NOMO-1 (cell line): ENCODE results near the gene USP7.

ENCODE experiments used
- DNase-seq, 2 experiments: peaks; one replicate each; lab custom pipeline; 2025; ENCODE audit not compliant: unreplicated experiment in 2 of 2; lab: John Stamatoyannopoulos, UW

Gene USP7

DNA sequence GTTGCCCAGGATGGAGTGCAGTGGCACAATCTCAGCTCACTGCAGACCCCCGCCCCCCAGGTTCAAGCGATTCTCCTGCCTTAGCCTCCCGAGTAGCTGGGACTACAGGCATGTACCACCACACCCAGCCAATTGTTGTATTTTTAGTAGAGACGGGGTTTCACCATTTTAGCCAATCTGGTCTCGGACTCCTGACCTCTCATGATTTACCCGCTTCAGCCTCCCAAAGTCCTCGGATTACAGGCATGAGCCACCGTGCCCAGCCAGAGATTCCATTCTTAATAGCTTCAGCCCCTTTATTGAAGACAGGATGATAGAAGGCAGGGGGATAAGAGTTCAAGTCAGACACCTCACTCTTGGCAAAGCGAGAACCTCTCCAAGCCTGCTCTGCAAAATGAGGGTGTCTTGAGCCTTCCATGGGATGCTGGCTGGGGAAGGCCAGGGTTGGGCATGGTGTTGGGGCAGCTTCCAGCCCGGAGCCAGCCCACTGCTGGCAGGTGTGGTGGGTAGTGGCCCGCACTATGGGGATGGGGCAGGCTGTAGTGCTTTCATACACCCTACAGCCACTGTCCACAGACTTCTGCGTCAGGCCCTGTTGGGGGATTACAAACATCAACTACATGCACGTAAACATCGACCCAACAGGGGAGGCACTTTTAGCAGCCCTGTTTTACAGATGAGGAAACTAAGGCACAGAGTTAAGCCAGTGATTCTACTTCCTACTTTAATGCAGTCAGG is 98.4 kb downstream of the USP7 start:
- DNase-seq, result no peak

DNA sequence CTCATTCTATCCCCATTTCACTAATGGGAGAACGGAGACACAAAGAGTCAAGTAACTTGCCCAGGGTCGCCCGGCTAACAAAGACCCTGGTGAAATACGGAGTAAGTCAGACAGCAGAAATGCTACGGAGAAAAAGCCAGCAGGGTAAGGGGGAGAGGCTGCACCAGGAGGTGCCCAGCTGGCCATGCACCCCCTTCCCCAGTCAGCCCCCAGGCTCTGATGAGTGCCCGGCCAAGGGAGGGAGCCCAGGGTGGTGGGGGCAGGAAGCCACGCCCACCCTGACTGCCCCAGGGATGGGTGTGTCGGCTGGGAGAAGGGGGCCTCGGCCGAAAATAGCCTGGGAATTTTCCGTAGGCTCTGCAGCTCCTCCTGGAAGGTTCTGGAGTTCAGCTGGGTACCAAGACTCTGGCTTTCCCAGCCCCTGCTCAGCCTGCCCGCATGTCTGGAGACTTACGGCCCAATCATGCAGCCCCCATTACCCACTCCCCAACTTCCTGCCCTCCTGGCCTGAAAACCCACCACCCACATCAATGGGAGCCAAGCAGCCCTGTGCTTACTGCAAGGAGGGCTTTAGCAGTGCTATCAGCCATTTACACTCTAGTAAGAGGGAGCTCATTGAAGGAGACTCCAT is 99.1 kb downstream of the USP7 start:
- DNase-seq, result no peak

DNA sequence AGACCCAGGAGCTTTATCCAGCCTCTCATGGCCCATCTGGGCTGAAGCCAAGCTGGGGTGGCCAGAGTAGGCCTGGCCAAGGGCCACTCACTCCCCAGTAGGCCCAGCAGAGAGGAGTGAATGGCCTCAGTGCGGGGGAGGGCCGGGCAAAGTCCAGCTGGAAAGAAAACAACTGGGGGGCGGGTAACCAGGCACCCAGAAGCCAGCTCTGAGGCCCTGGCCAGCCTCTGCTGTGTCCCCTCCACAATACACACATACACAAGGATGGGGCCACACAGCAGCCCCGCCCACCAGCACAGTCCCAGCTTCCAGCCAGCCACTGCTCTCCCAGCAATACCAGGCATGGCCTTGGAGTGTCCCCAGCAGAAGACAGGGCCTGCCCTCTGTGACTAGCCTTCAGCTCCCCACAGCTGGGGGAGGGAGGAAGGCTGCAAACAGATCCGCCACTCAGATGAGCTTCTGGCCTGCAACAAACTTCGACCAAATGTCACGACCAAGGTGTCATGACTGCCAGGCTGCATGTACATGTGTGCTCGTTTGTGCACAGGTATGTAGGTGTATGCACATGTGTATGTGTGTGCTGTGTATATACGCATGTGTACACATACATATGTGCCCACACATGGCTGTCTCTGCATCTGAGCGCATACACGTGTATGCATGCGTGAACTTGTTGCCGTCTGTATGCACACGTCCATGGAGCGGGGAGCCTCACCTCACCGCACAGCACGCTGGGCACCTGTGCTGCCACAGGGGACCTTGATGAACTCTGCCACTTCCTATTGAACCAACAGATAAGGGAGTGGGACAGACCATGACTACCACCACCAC is 99.9 kb downstream of the USP7 start:
- DNase-seq, result no peak

DNA sequence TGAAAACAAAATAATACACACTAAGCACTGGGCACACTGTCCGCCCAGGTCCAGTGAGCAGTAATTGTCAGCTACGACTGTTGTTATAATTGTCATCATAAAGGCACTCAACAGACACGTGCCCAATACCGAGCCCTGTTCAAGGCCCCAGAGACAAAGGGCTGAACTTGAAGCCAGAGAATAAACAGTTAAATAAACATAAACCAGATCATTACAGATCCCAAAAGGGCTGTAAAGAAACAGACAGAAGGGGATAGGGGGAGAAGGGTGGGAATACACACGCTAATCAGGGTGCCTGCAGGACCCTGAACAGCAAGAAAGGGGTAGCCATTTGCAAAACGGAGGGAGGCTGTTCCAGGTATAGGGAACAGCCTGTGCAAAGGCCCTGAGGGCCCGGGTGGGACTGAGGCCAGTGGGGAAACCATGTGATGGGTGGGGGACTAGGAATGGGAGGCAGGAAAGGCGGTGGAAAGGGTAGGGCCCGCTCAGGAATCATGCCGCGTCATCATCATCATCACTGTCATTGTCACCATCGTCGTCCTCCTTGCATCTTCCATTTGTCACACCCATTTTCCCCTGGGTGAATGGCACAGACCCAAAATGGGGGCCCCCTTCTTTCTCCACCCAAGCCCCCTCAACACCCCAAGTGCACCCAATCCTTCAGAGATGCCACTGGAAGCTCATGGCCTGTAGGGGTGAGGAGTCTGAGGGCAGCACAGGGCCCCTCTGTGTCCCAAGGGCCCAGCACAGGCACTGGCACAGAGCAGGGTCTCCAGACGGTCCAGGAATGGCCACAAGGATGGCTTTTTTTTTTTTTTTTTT is 101.2 kb downstream of the USP7 start:
- DNase-seq, result no peak

DNA sequence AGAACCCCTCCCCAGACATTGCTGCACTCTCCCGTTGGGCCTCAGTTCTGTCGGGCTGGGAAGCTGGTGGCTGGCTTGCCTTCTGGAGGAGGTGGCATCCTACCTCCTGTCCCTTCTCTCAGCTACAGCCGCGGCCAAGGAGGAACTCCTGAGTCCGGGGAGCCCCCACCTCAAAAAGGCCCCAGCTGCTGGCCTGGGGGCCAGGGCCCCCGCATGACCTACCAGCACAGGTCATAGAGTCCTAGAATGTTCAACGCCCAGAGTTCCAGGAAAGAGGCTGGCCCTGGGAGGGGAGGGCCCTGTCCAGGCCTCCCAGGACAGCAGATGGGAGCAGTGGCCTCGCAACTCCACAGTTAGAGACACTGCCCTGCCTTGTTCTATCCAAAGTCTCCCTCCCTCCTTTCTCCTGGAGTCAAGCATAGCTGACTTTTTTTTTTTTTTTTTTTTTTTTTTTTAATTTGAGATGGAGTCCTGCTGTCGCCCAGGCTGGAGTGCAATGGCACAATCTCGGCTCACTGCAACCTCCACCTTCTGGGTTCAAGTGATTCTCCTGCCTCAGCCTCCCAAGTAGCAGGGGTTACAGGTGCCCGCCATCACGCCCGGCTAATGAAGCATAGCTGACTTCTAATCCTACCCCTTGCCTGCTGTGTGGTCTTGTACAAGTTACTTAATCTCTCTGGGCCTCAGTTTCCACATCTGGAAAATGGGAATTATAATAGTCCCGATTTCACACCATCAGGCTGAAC is 102.0 kb downstream of the USP7 start:
- no peak for DNase-seq

GRCh38 chr16:8859913-8860881 is 103.5 kb downstream of the USP7 start:
- DNase-seq, result no peak

GRCh38 chr16:8858994-8859912 is 104.5 kb downstream of the USP7 start:
- no peak for DNase-seq

DNA sequence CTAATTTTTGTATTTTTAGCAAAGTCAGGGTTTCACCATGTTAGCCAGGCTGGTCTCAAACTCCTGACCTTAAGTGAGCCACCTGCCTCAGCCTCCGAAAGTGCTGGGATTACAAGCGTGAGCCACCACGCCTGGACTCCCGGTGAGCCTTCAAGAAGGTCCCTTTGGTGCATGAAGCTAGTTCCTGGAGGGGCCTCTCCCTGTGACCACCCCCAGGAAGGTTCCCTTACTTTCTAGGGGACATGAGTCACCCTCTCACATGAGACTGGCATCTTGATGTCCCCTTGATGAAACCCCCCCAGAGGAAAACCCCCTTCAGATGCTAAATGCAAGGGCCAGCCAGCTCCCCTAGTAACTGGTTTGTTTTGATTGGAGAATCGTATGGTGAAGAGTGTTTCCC is 107.7 kb downstream of the USP7 start:
- DNase-seq, result no peak

DNA sequence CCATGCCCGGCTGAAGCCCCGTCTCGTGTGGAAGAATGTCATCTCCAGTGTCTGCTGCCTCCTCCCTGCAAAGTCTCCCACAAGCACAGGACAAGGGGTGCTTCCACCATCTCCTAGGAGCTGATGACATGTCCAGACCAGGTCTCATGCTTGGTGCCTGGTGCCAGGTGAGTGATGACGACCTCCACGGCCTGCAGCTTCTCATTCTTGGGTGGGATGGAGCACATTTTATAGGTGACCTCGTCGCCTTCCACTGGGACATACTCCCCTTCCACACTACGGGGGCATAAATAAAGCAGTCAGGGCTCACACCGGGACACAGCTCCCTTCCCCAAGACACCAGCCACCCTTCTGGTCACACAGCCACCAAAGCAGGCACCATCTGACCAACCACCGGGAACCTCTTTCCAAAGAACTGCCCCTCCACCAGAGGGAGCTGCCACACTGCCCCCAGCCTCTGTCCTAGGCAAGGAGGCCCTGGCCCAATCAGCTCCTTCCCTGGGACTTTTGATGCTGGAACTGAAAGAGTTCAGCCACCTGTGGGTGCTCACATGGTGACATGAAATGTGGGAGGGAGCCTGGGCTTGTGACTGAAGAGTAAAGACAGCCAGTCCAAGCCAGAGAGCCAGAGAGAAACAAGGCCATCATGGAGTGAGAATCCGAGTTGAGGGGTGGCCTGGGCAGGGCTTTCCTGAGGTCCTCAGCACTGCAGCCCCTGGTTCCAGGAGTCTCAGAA is 108.5 kb downstream of the USP7 start:
- DNase-seq, result no peak

DNA sequence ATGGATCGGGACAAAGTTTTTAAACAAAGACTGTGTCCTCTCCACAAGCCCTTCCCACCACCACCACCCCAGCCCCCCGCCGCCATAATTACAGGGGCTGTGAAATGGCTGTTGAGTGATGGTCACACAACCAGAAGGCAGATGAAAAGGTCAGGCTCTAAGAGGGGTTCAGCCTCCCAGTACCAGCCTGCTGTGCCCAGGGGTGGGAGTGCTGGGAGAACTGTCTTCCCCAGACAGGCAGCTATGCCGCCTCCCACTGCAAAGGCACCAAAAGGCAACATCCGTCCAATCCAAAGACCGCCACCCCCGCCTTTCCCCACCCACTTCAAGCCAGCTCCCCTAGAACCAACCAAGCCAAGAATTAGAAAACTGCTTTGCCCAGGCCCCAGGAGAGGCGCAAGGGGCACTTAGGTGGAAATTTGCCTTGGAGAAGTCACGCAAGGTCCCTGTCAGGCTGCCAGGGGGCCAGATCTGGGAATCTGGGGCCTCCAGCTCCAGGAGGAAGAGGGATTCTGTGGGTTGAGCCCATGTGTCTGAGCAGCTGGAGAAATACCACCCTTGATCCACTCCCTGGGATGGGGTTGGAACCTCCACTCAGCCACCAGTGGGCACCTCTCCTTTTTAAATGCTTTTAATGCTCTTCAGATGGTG is 109.3 kb downstream of the USP7 start:
- DNase-seq, result no peak

DNA sequence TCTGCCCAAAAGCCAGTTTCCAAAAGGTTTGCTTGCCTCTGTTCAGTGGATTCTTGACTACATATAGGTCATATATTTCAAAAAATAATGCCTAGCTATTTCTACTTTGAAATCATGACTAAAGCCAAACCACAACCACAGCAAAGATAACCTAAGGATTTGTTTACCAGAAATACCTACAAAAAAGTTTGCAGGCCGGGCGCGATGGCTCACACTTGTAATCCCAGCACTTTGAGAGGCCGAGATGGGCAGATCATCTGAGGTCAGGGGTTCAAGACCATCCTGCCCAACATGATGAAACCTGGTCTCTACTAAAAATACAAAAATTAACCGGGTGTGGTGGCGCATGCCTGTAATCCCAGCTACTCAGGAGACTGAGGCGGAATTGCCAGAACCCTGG is 110.1 kb downstream of the USP7 start:
- DNase-seq, result no peak

- DNase-seq, result no peak
Measured at GRCh38 chr16:8853150-8853549, 110.6 kb downstream of the USP7 start.

DNA sequence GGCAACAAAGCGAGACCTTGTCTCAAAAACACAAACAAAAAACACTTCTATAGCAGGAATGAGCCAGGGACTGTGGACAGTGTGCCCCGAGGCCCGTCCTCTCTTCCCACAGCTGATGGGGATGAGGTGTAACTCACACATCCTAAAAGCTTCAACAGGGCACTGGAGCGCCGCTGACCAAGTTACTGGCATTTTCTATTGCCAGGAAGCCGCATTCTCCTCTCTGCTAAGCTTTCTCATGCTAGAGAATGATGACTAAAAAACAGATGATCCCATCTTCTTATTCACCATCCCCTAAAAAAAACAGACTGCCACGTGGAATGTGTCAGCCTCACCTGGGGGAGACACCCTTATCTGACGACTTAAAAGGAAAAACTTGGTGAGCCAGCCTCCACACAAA is 111.2 kb downstream of the USP7 start:
- no peak for DNase-seq

- no peak for DNase-seq
Measured at GRCh38 chr16:8851761-8852403, 111.8 kb downstream of the USP7 start.

- peak; percentile 78 to 84 for DNase-seq
Measured at GRCh38 chr16:8850279-8850885, 113.3 kb downstream of the USP7 start.

DNA sequence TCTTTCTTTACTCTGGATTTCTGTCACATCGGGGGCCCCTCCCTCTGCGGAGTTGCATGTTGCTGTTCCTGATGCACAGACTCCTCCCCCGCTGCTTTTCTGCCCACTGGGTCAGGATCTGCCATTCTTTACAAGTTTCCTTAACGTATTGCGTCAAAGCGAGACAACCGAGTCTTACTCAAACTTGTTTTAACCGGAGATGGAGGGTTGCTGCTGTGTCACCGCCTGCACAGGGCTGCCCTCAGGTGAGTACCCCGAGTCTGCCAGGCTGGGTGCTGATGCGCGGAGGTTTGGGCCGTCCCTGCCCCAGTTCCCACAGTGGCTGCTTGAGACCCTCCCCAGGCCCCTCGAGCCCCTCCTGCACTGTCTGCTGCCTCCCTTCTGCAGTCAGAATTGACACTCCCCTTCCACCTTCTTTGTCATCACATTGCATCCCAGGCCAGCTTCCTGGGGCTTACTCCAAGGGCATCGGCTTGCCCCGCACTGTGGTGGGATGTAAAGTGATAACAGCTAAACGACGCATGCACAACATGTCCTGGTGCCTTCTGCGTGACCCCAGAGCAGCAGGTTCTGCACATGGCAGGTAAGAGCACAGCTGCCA is 114.2 kb downstream of the USP7 start:
- no peak for DNase-seq
